Dendritic cell treated with granulocyte-macrophage colony-stimulating factor and Interleukin-4, amounts not matched to agents 40 ng/mL and 50 ng/mL, for 4 days (primary cell): Measurements from ENCODE around the gene ADGRG6.
"Not testable (repeated sequence)": the region's sequence is repeated elsewhere in the genome, so short reads cannot be mapped to it uniquely, and the experiment has no call there.

ENCODE experiments used
- H3K27ac Mint-ChIP-seq: one replicate; pipeline ENCODE4 v1.8.0; 2022; ENCODE audit warnings: mild to moderate bottlenecking, mixed read lengths
- H3K27me3 Mint-ChIP-seq: one replicate; pipeline ENCODE4 v1.8.0; 2022; ENCODE audit warnings: mild to moderate bottlenecking, mixed read lengths
- H3K36me3 Mint-ChIP-seq: one replicate; pipeline ENCODE4 v1.8.0; 2022; ENCODE audit warnings: low read depth, mixed read lengths
- H3K4me1 Mint-ChIP-seq: one replicate; pipeline ENCODE4 v1.8.0; 2022; ENCODE audit warnings: low read depth, mixed read lengths
- H3K4me3 Mint-ChIP-seq: one replicate; pipeline ENCODE4 v1.8.0; 2022; ENCODE audit warnings: mild to moderate bottlenecking, moderate library complexity, mixed read lengths
- H3K9me3 Mint-ChIP-seq: one replicate; pipeline ENCODE4 v1.8.0; 2022; ENCODE audit warnings: mixed read lengths
- intact Hi-C: fragments of 100-400 bp; cut with micrococcal nuclease; formaldehyde crosslinking; loops from one replicate; pipeline ENCODE4 v1.15.0; 2022

Gene ADGRG6

DNA sequence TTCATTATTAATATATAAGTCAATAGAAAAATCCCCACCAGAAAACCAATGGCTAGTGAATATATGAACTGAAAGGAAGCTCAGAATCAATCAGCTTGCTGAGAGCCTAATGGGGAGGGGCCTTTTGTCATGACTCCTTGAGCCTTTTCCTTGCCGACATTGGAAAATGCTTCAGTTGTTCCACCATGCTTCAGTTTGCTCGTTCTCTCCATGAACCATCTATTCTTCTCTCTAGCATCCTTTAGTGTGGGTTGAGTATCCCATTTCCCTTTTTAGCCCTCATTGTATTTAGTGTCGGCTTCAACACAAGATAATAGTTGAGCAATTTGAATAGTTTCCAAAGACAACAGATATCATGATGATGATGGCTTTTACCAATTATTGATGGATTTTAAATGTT lies 139.9 kb downstream of the ADGRG6 start:
- no peaks in the 10 kb centered on the region for H3K36me3 Mint-ChIP-seq
- H3K27ac Mint-ChIP-seq = no peak overlapping the region
- no peaks in the 10 kb centered on the region for H3K4me1 Mint-ChIP-seq
- H3K9me3 Mint-ChIP-seq = no peaks in the 10 kb centered on the region
- no peaks in the 10 kb centered on the region for H3K27me3 Mint-ChIP-seq
- intact Hi-C loops = no loop called here
- no peak overlapping the region for H3K4me3 Mint-ChIP-seq

DNA sequence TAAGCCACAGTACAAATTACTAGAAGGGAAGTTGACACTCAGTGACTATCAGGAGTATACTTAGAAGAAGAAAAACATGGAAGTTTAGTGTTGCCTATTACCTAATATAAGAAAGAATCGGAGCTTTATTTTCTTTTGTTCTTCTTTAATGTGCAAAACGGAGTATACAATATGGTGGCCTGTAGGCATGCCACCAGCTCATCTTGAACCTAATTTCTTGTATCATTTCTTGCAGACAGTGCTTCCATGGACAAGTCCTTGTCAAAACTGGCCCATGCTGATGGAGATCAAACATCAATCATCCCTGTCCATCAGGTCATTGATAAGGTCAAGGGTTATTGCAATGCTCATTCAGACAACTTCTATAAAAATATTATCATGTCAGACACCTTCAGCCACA lies 141.3 kb downstream of the ADGRG6 start:
- Mint-ChIP-seq H3K36me3 (no peaks in the 10 kb centered on the region), H3K27me3 (no peaks in the 10 kb centered on the region), H3K4me3 (no peak overlapping the region), H3K4me1 (no peaks in the 10 kb centered on the region), H3K9me3 (no peaks in the 10 kb centered on the region), H3K27ac (no peak overlapping the region)
- intact Hi-C loops = no loop called here

DNA sequence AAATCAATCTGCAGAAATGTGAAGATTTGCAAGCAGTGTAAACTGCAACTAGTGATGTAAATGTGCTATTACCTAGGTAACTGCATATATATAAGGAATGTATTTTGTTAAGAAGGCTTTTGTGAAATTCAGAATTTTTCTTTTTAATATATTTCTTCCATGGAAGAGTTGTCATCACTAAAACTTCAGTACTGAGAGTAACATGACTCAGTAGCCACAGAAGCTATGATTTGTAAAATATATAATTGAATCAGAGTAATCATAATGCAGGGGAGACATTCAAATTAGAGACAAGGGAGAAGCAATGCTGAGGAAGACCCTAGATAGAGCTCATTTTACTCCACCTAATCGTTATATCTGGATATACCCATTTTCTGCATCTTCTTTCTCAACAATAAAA lies 141.7 kb downstream of the ADGRG6 start:
- Mint-ChIP-seq H3K27me3 (no peaks in the 10 kb centered on the region), H3K4me1 (no peaks in the 10 kb centered on the region), H3K36me3 (no peaks in the 10 kb centered on the region), H3K27ac (no peak overlapping the region), H3K9me3 (no peaks in the 10 kb centered on the region), H3K4me3 (no peak overlapping the region)
- intact Hi-C loops = no loop called here

DNA sequence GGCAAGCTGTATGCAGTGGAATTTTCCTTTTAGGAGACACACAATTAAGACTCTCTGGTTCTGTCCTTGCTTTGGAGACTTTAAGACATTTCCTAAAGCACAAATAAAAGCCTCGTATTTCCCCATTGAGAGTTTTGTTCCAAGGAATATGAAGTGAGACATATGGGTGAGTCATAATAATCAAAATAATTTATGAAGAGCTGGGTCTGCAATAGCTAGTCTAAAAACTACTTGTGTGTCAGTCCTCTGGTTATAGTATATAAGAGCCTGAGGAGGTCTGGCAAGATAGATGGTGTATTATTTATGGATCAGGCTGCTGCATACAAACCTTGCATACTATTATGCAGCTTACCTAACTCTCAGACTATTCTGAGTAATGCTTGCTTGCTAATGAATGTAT lies 142.6 kb downstream of the ADGRG6 start:
- Mint-ChIP-seq H3K27me3 (no peaks in the 10 kb centered on the region), H3K4me1 (no peaks in the 10 kb centered on the region), H3K9me3 (no peaks in the 10 kb centered on the region), H3K36me3 (no peaks in the 10 kb centered on the region), H3K27ac (no peak overlapping the region), H3K4me3 (no peak overlapping the region)
- intact Hi-C loops = no loop called here

DNA sequence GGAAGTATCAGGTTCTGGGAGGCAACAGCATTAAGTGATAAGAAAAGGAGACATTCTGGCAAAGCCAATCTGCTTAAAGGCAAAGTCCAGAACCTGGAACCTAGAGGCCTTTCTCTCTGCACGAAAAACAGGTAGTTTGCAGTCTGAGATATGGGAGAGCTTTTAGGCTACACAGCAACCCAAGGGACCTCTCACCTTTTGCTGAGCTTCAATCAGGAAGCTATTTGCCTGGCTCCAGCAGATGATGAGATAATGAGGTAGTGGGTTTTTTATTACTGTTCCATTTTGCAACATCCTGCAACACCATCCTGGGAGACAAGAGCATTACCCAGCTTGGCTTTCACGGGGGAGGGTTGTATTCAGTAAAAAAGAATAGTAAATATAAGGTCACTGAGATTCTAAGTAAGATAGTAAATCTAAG lies 143.1 kb downstream of the ADGRG6 start:
- Mint-ChIP-seq H3K27me3 (no peaks in the 10 kb centered on the region), H3K36me3 (no peaks in the 10 kb centered on the region), H3K4me3 (no peak overlapping the region), H3K4me1 (no peaks in the 10 kb centered on the region), H3K9me3 (no peaks in the 10 kb centered on the region), H3K27ac (no peak overlapping the region)
- intact Hi-C loops = no loop called here

DNA sequence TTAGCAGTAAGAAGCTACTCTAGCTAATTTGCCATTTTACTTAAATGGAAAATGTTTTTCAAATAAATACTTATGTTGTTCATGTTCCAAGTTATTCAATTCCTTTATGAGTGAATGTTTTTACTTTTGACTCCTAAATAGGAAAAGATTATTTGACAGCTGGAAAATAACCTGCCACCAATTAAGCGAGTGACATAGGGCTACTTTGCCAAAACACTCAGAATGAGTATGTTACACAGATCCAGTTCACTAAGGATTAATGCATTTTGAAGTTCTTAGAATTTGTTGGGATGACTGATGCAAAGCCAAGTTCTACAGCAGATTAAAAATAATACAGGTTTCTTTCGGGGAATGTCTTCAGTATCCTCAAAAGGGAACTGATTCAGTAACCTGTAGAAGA lies 144.4 kb downstream of the ADGRG6 start:
- H3K27me3 Mint-ChIP-seq = no peaks in the 10 kb centered on the region
- H3K27ac Mint-ChIP-seq = no peak overlapping the region
- intact Hi-C loops = no loop called here
- no peaks in the 10 kb centered on the region for H3K36me3 Mint-ChIP-seq
- no peak overlapping the region for H3K4me3 Mint-ChIP-seq
- no peaks in the 10 kb centered on the region for H3K9me3 Mint-ChIP-seq
- H3K4me1 Mint-ChIP-seq = no peaks in the 10 kb centered on the region

DNA sequence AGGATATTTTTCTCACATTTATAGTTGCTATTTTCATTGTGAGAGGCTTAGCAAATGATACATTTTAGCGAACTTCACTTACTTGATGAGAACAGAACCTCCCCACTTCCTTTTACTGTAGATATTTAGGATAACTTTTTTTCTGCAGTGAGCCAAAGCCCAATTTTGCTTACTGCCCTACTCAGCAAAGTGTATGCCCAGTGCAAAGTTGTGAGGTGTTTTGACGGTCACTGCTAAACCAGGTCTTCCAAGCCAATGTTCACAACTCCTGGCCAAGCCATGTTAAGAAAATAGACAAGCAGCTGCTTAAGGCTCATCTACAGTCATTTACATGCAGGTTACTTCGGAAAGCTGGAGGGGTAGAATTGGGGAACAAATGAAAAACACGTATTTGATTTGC lies 144.8 kb downstream of the ADGRG6 start:
- H3K4me1 Mint-ChIP-seq = no peaks in the 10 kb centered on the region
- no peak overlapping the region for H3K4me3 Mint-ChIP-seq
- no peak overlapping the region for H3K27ac Mint-ChIP-seq
- intact Hi-C loops = no loop called here
- H3K36me3 Mint-ChIP-seq = no peaks in the 10 kb centered on the region
- H3K27me3 Mint-ChIP-seq = no peaks in the 10 kb centered on the region
- no peaks in the 10 kb centered on the region for H3K9me3 Mint-ChIP-seq

DNA sequence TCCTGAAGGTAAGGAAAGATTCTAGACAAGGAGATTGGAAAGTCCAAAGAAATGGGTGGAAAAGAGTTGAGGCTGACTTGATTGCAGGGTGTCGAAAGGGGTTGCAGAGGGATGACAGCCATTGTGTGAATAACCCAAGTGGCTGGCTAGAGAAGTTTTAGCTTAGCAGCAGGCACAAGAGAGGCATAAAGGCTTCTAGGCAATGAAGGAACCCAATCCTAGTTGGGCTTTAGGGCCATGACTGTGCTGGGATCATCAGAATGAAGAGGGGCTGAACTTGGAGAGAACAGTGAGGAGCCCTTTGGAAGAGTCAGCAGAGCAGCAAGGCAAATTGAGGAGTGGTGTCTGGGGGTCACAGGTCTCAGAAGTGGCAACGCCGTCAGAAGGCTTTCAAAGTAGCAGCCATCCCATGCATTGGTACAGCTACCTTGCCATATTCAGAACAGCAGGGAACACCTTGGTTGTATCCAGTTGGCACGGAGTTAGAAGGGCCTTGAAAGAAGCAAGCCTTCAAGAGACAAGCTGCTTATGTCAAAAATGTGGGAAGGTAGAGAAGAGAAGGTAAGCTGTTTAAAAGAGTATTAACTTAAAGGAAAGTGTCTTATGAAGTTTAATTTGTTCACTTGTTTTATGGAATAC lies 146.4 kb downstream of the ADGRG6 start:
- no peaks in the 10 kb centered on the region for H3K4me1 Mint-ChIP-seq

DNA sequence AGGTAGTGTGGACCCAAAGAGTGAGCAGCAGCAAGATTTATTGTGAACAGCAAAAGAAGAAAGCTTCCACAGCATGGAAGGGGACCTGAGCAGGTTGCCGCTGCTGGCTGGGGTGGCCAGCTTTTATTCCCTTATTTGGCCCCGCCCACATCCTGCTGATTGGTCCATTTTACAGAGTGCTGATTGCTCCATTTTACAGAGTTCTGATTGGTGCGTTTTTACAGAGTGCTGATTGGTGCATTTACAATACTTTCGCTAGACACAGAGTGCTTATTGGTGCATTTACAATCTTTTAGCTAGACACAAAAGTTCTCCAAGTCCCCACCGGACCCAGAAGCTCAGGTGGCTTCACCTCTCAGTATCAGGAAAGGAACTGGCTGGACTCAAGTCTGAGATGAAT lies 149.0 kb downstream of the ADGRG6 start:
- H3K27ac Mint-ChIP-seq, H3K36me3 Mint-ChIP-seq, H3K4me1 Mint-ChIP-seq, H3K9me3 Mint-ChIP-seq, H3K4me3 Mint-ChIP-seq, intact Hi-C loops, H3K27me3 Mint-ChIP-seq: not testable (repeated sequence)

More for the DNA sequence above, 146.4 kb downstream of the ADGRG6 start:
- Mint-ChIP-seq H3K4me3 (no peak overlapping the region), H3K27ac (no peak overlapping the region), H3K9me3 (no peaks in the 10 kb centered on the region), H3K27me3 (no peaks in the 10 kb centered on the region), H3K36me3 (no peaks in the 10 kb centered on the region)
- intact Hi-C loops = no loop called here

DNA sequence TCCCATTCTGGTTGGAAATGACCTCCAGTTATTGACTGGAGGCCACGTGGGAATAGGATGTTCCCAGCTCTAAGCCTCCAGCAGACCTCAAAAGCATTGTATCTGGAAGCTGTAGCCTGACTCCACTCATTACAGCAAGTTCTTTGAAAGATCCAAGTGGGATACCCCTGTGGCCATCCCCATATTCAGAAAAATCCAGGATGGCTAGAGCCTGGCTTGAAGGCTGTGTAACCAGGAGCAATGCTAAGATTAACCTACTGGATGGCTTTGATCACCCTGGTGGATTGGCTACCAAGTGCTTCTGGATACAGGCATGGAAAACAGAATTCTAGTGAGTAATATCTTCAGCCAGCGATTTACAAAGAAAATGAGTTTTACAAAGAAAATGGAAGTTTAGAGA lies 151.2 kb downstream of the ADGRG6 start:
- H3K36me3 Mint-ChIP-seq = no peaks in the 10 kb centered on the region
- H3K27me3 Mint-ChIP-seq = no peaks in the 10 kb centered on the region
- no peaks in the 10 kb centered on the region for H3K4me1 Mint-ChIP-seq
- no peak overlapping the region for H3K27ac Mint-ChIP-seq
- H3K9me3 Mint-ChIP-seq = peaks cover 8% of the 10 kb centered on the region
- intact Hi-C loops = no loop called here
- H3K4me3 Mint-ChIP-seq = no peak overlapping the region

DNA sequence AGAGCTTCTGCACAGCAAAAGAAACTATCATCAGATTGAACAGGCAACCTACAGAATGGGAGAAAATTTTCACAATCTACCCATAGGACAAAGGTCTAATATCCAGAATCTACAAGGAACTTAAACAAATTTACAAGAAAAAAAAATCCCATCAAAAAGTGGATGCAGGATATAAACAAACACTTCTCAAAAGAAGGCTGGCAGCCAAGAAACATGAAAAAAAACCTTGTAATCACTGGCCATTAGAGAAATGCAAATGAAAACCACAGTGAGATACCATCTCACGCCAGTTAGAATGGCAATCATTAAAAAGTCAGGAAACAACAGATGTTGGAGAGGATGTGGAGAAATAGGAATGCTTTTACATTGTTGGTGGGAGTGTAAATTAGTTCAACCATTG lies 152.4 kb downstream of the ADGRG6 start:
- H3K9me3 Mint-ChIP-seq, H3K4me1 Mint-ChIP-seq, H3K27ac Mint-ChIP-seq, intact Hi-C loops, H3K4me3 Mint-ChIP-seq, H3K36me3 Mint-ChIP-seq, H3K27me3 Mint-ChIP-seq: not testable (repeated sequence)

DNA sequence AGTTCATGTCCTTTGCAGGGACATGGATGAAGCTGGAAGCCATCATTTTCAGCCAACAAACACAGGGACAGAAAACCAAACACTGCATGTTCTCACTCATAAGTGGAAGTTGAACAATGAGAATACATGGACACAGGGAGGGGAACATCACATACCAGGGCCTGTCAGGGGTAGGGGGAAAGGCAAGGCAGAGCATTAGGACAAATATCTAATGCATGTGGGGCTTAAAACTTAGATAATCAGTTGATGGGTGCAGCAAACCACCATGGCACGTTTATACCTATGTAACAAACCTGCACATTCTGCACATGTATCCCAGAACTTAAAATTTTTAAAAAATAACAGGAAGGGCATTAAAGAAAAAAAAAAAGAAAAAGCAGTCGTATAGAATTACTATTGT lies 153.0 kb downstream of the ADGRG6 start:
- H3K36me3 Mint-ChIP-seq, intact Hi-C loops, H3K9me3 Mint-ChIP-seq, H3K27ac Mint-ChIP-seq, H3K4me3 Mint-ChIP-seq, H3K27me3 Mint-ChIP-seq, H3K4me1 Mint-ChIP-seq: not testable (repeated sequence)

DNA sequence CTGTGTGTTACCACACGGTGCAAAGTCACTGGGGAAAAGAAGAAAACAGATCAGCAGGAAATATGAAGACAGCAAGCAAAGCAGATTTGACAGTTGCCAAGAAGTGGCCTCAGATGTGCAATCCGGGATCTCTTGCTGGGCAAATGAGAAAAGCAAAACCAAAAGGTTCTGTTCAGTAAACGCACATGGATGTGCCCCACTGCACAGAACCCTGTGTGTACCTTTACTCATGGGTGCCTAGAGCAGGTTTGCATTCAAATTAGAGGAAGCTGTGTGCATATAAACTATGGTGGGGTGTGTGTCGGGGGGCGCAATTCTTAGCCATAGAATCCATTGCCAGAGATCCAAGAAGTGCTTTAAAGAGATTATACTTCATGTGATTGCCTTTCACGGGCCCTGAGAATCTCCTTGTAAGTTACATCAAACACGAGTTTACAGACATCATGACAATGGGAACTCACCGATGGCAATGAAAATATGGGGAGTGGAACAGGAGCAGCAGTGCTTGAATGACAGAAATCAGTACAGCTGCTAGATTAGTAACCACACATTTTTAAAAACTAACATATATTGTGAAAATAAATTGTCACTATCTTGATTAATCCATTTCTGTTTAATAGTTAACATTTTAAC lies 154.3 kb downstream of the ADGRG6 start:
- Mint-ChIP-seq H3K9me3 (peaks cover 9% of the 10 kb centered on the region), H3K4me3 (no peak overlapping the region), H3K4me1 (no peaks in the 10 kb centered on the region), H3K36me3 (no peaks in the 10 kb centered on the region), H3K27me3 (no peaks in the 10 kb centered on the region), H3K27ac (no peak overlapping the region)
- intact Hi-C loops = no loop called here

DNA sequence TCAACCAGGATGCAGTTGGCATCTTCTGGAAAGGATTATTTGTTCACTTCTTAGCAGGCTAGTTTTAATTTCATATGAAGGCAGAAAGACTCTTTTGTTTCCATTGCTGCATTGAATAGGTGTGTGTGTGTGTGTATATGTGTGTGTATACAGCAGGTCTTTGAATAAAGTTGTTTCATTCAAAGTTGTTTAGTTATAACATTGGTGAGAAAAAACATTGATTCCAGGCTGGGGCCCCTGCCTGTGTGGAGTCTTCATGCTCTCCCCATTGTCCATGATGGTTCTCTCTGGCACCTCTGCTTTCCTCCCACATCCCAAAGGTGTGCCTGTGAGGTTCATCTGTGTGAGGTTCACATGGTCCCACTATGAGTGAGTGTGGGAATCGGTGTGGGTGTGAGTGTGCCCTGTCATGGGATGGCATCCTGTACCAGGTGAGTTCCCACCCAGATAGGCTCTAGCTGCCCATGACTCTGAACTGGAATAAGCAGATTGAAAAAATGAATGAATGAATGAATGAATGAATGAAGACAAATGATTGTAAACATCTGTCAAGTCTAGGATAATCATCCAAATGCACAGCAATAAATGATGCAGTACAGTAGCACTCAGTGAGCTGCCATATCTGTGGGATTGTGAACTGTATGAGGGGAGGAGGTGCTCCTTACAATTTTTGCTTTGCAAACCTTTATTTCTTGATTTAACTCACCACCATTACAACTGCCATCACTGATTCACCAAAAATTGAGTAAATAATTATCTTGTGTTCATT lies 156.0 kb downstream of the ADGRG6 start:
- Mint-ChIP-seq H3K4me3 (no peak overlapping the region), H3K4me1 (no peaks in the 10 kb centered on the region), H3K36me3 (no peaks in the 10 kb centered on the region), H3K9me3 (peaks cover 22% of the 10 kb centered on the region), H3K27ac (no peak overlapping the region), H3K27me3 (no peaks in the 10 kb centered on the region)
- intact Hi-C loops = no loop called here
